Measurements from ENCODE around the gene XDH.

XDH gene

DNA sequence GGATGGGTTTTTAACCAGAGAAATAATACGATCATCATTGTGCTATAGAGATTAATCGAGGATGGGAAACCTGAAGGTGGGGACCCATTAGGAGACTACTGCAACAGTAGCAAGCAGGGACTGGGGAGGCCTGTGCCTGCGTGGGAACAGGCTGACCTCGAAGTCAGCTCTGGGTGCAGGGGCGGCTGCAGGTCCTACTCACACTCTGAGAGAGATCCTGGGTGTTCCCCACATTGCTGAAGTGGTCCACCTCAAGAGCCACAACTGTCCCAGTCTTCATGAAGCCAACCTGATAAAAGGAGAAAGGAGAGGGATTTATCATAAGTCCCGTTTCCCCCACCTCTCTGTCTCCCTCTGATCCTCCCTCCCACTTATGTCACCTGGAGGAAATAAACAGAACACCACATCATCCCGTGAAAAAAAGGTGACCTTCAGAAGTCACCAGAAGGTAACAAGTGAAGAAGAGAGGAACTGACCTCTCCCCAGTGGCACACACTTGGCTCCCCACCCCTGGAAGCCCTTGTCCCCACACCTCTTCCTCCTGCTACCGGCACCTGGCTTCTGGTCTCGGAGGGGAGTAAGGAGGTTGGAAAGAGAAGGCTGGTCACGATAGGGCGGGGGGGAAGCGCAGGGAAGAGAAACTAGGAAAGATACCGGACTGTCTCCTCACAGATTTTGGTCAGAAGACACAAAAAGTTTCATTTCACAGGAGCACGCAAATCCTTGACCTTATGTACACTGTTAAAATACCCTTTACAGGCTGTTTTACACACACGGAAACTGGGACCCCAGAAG is 50.4 kb downstream of the XDH start:
- DNase-seq: no peak

DNA sequence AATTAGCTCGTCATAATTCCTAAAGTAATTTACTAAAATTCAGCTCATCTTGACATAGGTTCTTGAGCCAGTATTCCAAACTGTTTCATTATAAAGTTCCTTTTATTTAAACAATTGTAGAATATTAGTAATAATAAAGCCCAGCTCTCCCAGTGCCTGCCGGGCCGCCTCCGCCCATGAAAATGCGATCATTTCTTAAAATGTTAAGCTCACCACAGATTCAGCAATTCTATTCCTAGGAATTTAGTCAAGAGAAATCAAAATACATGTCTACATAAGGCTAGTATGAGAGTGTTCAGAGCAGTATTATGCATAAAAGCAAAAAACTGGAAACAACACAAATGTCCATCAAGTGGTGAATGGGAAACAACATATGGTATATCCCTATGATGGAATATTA is 52.0 kb downstream of the XDH start:
- DNase-seq: no peak

DNA sequence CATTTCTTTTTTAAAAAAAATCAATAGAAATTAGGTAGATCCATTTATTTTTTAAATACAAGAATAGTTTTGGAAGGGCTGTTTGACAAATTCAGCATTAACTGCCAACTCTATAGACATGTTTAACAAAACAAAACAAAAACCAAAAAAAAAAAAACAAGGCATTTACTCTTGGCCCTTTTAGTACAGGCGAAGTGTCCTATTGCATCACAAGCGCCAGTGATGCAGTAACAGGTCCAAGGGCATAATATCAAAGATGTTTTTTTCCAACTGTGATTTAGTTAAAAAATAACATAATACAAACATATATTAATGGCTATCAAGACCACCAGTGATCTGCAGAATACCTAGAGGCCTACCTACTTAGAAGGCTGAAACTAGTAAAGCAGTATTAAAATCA is 55.3 kb downstream of the XDH start:
- DNase-seq: no peak

DNA sequence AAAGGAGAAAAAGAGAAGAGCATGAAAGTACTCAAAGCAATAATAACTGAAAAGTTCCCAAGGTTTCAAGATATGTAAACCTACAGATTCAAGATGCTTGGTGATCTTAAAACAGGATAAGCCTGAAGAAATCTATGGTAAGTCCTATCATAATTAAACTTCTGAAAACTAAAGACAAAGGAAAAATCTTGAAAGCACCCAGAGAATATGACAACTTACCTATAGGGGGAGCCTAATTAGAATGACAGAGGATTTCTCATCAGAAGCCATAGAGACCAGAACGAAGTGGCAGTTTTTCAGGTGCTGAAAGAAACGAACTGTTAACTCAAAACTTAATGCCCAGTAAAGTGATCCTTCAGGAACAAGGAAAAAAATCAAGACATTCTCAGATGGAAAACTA is 59.7 kb downstream of the XDH start:
- no peak for DNase-seq

DNA sequence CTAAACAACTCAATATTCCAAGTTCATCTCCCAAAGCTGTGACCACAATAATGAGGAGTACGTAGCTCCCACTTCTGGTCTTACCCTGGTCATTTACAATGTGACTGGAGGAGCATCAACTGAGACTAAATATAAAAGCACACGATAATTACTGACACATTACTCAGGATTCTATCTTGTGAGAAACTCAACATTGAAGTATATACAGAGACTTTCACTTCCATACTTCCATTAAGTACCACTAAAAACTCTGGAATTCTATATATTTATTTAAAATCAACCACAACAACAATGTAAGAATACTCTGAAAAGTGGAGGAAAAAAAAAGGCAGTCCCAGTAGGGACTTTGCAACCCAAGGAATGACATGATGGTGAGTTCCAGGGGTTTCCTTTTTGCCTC is 61.4 kb downstream of the XDH start:
- no peak for DNase-seq

DNA sequence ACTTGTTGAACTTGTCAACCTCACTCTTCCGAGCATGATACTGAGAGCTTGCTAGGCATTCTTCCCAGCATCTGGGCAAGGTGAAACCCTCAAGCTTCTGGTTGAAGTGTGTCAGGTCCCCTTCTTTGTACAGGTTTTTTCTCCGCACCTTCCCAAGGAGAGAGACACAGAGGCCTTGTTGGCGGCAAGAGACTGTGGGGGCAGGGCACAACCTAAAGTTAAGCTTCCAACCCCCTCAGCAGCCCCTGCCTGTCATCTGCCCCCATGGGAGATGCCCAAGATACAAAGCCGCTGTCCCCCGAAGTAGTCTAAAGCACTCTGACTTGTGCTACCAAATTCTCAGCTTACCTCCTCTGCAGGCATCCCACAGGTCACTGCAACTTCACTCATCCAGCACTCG is 64.9 kb downstream of the XDH start:
- no peak for DNase-seq

DNA sequence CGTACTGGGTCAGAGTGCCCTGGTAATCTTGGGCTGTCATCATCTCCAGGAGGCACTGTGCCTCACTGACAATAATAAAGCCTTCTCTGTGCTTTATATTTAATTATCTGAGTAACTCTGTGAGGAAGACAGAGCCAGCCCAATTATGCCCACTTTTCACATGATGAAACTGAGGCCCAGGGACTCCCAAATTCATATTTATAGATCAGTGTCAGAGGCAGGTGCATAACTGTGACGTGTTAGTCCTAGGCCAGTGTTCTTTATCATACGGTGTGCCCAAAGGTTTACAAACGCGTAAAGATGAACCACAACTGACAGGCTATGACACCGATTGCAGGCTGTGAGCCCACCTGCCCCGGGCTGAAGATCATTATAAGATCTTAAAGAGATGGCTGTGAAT is 65.4 kb downstream of the XDH start:
- no peak for DNase-seq

DNA sequence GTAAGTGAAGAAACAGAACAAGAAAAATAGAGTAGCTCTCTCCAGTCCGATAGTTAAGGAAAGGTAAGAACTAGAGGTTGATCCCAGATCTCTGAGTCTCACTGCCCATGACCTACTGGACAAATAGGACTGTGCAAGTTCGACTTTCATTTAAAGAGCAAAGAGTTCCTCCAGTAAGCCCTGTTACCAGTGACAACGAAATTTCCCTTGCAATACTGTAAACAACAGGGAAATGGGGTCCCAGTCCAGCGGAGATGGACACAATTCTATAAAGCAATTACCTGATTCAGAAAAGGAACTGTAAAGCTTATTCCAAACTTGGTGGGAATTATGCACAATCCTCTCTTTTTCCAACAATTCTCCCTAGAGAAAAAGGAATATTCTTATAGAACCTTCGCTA is 65.9 kb downstream of the XDH start:
- no peak for DNase-seq

DNA sequence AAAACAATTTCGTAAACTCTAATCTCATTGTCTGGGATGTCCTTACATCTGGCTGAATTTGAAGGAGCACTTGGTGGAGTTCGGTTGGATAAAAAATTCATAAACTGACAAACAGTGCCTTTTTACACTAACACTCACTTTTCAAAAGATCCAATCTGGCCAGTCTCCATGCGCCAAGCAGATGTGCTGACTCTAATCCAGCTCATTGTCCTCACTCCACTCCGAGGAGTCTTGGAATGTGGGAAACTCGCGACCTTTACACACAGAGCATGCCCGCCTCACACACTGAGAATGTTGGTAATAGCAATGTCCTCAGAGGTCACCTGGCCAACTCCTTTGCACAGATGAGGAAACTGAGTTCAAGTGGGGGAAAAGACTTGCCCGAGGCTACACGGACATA is 66.8 kb downstream of the XDH start:
- no peak for DNase-seq

DNA sequence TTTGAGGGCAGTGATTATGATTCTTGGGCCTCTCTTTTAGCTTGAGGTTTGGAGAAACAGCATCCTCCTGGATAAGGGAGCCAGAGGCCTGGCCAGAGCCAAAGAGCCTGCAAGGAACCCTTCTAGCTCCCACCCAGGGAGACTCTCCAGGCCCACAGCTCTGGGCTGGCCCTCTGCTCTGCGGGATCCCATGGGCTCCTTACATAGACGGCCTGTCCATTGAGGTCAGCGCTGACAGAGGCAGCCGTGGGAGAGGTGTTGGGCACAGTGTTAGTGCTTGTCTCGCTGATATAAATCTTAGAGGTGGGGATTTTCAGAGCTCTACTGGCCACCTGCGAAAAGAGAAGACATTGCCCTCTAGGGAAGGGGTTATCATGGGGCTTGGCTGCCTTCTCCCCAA is 67.2 kb downstream of the XDH start:
- DNase-seq: no peak

DNA sequence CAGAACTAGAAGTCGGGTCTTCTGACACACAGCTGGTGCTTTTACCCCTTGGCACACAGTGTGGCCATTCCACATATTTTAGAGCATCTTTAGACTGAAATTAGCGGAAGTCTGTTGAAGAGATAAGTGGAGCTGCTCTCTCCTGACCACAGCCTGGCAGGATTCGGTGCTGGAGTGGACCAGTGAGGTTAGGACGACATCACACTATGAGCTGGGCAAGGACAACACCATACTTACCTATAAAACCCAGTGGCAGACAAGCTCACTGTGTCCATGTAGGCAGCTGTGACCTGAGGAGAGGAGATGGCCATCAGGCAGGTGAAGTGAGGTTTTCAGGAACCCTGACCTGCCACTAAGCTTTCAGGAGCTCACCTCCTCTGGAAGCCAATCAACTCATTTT is 70.1 kb downstream of the XDH start:
- DNase-seq: no peak

DNA sequence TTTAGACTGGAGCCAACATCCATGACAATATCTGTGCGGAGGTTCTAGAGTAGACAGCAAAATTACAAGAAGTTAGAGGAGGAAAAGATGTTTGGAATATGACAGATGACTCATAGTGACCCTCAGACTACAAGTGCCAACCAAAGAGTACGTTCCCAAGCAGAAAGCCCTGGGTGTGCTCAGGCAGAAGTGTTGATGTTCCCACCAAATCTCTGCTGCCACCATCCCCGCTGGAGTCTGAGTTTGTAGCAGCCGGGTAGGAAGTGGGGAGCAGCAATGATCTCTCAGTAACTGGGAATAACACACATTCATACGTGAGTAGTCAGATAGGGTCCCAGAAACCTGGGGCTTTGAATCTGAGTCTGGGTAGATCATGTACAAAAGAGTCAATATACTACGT is 73.2 kb downstream of the XDH start:
- DNase-seq: no peak

DNA sequence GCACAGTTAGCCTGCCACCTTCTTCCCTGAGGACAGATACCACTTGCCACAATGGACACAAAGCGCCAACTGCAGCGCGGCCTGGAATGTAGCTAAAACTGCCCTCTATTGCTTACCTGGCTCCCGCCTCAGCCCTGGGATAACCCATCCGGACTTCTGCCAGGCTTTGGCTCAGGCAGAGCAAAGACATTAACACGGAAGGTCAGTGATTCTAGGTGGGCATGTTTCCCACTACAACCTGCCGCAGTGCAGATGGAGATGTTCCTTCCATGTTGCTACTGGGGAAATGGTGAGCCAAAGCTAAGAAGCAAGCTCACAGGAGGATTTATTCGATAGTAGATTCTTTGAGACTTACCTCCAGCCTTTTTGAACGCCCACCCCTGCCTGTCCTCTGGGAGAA is 74.8 kb downstream of the XDH start:
- DNase-seq: no peak

DNA sequence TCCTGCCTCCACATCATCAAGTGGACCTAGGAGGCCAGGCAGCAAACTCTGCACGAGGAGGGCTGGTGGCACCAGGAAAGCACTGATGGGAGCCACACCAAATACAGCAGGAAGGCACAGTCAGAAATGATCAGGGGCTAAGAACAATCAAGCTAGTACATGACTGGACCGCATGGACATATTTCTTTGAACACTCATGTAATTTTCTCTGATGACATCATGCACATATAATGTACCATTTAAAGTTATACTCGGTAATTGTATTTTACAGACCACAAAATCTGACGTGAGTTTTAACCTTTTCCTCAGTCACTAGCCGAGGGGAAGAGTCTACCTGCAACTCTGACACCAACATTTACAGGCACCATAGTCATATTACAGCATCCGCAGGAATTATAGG is 76.7 kb downstream of the XDH start:
- no peak for DNase-seq

DNA sequence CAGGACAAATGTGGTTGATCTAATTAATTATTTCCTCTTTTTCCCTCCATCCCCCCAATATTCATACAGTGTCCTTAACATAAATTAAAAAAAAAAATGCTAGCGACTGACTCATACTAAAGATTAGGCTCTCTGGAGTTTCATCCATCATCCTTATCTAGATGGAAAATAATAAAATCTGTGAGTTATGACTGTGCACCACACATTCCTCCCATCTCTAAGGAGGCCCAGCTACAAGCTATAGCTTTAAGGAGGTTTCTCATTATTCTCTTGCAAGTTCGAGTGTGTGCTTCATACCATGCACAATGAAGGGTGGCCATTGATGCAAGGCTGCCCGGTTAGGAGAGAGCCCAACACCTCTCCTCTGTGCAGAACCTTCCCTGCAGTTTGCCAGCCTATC is 77.3 kb downstream of the XDH start:
- no peak for DNase-seq

DNA sequence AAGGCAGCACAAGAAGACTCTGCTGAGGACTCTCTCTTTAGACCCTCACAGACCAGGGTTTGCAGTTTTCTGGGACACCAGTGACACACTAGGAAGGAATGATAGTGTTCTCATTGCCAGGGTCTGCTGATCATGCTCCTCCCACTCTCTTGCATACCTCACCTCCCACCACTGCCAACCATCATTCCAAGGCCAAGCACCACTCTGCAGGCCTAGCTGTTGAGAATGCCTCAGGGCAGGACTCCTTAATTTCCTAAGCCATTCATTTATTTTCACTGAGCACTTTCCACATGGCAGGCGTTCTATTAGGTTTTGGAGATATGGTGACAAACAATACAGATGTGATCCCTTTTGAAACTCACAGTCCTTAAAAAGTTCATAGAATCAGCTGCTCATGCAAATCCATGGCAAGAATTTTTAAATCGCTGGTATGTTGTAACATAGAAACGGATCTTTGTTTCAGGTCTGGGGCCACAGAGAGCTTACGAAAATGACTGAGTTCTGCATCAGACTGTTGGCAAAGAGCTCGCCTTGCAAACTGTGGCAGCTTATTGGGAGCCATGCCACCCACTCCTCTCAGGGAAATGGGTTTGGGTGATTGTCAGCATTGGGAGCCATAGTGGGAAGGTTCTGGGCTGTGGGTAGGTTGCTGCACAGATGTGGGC is 78.5 kb downstream of the XDH start:
- no peak for DNase-seq

DNA sequence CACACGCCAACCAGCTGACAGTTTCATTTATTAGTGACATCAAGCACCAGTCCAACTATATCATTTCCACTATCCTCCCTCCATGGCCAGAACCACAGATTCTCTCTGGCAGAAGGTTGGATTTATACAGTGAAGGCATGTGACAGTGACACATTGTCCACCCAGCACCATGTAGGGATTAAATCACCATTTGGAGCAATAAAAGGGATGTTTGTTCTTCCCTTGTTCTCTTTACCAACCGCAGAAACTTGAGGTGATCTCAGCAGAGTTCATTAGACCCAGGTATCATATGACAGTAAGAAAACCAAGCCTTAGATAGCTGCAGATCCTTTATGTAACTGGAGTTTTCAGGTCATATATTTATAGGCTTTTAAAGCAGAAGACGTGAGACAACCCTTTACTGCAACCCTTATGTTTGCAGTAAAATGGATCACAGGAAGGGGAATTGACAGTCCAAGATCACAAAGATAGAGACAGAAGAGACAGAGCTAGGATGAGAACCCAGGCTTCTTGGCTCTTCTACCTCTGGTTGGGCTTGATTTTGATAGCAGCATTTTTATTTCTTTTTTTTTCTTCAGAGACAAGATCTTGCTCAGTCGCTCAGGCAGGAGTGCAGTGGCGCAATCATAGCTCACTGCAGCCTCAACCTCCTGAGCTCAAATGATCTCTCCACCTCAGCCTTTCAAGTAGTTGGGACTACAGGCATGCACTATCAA is 80.1 kb downstream of the XDH start:
- DNase-seq: no peak

DNA sequence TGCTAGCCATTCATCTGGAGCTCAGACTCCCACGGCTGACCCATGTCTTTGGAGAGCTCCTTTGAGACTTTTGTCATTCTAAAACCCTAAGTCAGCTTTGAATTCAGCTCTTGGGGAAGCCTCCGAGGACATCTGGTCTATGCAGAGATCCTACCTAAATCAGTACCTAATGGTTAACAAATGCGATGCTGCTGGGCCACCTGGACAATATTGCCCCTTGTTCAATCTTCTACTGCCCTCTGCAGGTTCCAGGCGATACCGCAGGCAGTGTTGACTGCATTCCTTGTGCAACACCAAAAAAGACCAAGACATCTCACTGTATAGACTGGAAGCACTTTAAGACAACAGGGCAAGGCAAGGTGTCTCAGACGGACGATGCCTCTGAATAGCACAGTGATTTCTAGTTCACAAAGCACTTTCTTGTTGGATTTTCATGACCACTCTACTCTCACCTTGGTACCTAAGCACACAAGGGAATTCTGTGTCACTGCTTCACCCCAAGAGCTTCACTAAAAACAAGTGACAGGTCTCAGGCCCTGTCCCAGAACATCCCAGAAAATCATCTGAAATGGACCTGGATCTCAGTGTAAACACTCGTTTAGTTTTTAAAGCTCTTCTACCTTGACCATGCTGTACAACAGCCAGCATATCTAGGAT is 80.9 kb downstream of the XDH start:
- DNase-seq: peak; percentile 64

DNA sequence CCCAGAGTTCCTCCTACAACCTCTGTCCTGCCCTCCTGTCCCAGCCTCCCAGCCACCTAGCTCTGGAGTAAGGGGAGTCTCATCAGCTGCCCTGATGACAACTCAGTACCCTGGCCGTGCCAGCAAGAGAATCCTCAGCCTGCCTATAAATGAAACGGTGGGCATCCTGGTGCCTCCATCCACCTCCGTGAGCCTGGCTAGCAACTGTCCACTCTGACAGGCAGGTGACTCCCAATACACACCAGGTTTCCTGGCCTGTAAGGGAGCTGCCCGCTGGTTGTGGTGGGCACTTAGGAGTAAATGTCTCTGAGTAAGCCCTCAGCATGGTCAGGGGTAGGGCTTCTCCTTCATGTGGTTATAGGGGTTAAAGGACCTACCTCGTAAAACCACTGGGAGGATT is 81.5 kb downstream of the XDH start:
- no peak for DNase-seq

DNA sequence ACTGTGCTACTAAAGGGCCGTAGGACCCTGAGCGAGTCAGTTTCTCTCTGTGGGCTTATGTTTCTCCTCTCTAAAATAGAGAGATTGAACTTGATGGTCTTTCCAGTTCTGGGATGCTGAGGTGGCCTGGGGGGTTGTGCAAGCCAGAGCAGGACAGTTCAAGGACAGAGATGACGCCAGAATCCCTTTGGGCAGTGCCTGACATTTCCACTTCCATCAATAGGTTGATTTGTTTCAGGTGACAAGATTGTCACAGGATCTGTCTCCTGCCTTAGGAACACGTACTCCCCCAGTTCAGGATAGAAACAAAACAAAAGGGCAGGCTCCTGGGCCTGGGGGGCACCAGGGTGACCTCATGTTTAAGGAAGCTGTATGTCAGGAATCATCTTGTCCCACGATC is 82.0 kb downstream of the XDH start:
- DNase-seq: no peak

DNA sequence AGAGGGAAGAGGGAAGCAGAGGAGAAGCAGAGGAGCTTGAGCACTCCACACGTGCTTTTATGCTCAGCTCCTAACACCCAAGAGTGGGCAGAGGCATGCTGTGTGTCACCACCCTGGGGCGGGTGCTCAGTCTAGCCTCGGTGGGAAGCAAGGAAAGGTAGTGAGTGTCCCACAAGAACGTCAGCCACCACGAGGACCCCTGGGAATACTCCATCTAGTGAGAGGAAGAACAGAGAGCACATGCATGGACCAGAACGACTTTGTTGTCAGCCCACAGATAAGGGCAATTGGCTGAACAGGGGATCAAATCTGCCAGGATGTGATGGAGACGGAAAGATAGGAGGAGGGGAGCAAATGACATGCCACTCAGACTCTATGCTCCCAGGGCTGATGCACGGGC is 83.4 kb downstream of the XDH start:
- no peak for DNase-seq

DNA sequence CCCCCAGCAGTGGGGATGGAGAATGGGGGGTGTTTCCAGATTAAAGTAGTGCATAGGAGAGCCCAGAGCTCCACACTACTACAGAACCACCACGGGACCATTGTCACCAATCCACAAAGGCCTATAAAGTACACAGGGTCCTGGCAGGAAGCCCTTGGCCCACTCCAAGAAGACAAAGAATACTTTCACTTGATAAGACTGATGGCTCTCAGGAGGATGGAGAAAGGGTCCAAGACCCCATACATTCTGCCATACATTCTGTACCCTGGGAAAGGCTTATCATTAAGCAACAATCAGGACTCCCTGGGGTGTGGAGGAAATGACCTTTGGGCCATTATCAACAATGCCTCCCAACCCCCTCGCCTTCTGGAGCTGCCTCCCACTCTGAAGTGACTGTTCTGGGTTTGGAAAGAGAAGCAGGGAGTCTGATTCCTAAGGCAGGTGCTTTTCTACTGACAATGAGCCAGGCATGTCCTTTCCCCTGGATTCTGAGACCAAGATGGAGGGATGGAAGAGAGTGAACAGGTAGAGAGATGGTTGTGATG is 85.4 kb downstream of the XDH start:
- DNase-seq: no peak

DNA sequence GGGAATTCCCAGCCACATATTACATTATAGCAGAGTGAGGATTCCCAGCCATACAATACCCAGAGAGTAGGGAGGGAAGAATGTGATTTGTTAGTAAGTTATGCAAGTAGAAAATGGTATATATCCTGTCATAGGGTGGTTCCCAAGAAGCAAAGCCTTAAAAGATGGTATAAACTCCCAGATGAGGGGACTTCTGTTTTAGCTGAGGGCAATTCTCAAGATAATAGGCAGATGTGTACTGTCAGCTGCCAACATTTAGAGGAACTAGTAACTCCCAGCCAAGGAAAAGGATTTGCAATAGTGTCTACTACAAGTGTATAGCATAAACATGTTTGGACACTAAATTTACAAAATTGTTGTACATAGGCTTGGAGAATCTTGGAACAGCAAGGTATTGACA is 86.5 kb downstream of the XDH start:
- no peak for DNase-seq

All from T-helper 9 cell (primary cell).